ENCODE results near the gene SMAD1.

Gene SMAD1

GRCh38 chr4:145492376-145492775 is 10.7 kb downstream of the SMAD1 start:
- no peak overlapping the region for H3K4me3 ChIP-seq (replicated peaks in 1 of 2; ENCODE audit: low read depth in 2 of 2, low read length in 2 of 2)
- DNase-seq (ENCODE audit: low read depth in 2 of 2), result no peak
- no peak for TF ChIP-seq CTCF (IDR thresholded peaks at IDR 0.05; ENCODE audit: low read depth, low read length)

GRCh38 chr4:145493166-145493565 is 11.5 kb downstream of the SMAD1 start:
- no peak for DNase-seq (ENCODE audit: low read depth in 2 of 2)
- no peak overlapping the region for H3K4me3 ChIP-seq (replicated peaks in 1 of 2; ENCODE audit: low read depth in 2 of 2, low read length in 2 of 2)
- no peak for TF ChIP-seq CTCF (IDR thresholded peaks at IDR 0.05; ENCODE audit: low read depth, low read length)

- TF ChIP-seq CTCF (IDR thresholded peaks at IDR 0.05; ENCODE audit: low read depth, low read length), result no peak
Measured at GRCh38 chr4:145494666-145495270, 13.1 kb downstream of the SMAD1 start.

GRCh38 chr4:145496292-145496691 is 14.6 kb downstream of the SMAD1 start:
- TF ChIP-seq CTCF (IDR thresholded peaks at IDR 0.05; ENCODE audit: low read depth, low read length), result no peak
- no peak overlapping the region for H3K4me3 ChIP-seq (replicated peaks in 1 of 2; ENCODE audit: low read depth in 2 of 2, low read length in 2 of 2)
- no peak for DNase-seq (ENCODE audit: low read depth in 2 of 2)

More at GRCh38 chr4:145494666-145495270, 13.1 kb downstream of the SMAD1 start:
- no peak for DNase-seq (ENCODE audit: low read depth in 2 of 2)
- no peak overlapping the region for H3K4me3 ChIP-seq (replicated peaks in 1 of 2; ENCODE audit: low read depth in 2 of 2, low read length in 2 of 2)

GRCh38 chr4:145497199-145498149 is 15.8 kb downstream of the SMAD1 start:
- H3K4me3 ChIP-seq (replicated peaks in 1 of 2; ENCODE audit: low read depth in 2 of 2, low read length in 2 of 2), result no peak overlapping the region
- no peak for DNase-seq (ENCODE audit: low read depth in 2 of 2)
- no peak for TF ChIP-seq CTCF (IDR thresholded peaks at IDR 0.05; ENCODE audit: low read depth, low read length)

- no peak for TF ChIP-seq CTCF (IDR thresholded peaks at IDR 0.05; ENCODE audit: low read depth, low read length)
- no peak for DNase-seq (ENCODE audit: low read depth in 2 of 2)
- H3K4me3 ChIP-seq (replicated peaks in 1 of 2; ENCODE audit: low read depth in 2 of 2, low read length in 2 of 2), result no peak overlapping the region
Measured at GRCh38 chr4:145498430-145498829, 16.8 kb downstream of the SMAD1 start.
